Fibroblast of lung (primary cell): ENCODE results near the gene ZNF774. TPM values are rescaled to one million over a fixed set of nuclear protein-coding genes. Genes with fewer than 3 reads are reported as not detected.
"Not testable (repeated sequence)": the region's sequence is repeated elsewhere in the genome, so short reads cannot be mapped to it uniquely, and the experiment has no call there.

Source experiments
- DNase-seq, 2 donors: peaks; one replicate each; pipeline versions ENCODE4 v3.0.0 to v3.0.0-alpha.2; 2010; ENCODE audit warnings: low read depth in 2 of 2
- H2AFZ ChIP-seq: 2 replicates; pipeline ENCODE4 v1.5.1; 2012; ENCODE audit warnings: low read length, control low read depth, inconsistent platforms
- H3K27ac ChIP-seq: 2 replicates; pipeline ENCODE4 v1.5.1; 2011; ENCODE audit warnings: low read length, control low read depth; ENCODE audit not compliant: insufficient read depth
- H3K27me3 ChIP-seq: 2 replicates; pipeline ENCODE4 v1.5.1; 2011; ENCODE audit warnings: mild to moderate bottlenecking, low read length; ENCODE audit not compliant: control insufficient read depth, insufficient read depth
- H3K36me3 ChIP-seq: 2 replicates; pipeline ENCODE4 v1.5.1; 2011; ENCODE audit warnings: low read length; ENCODE audit not compliant: control insufficient read depth, insufficient read depth
- H3K4me1 ChIP-seq: 2 replicates; pipeline ENCODE4 v1.5.1; 2011; ENCODE audit warnings: low read length; ENCODE audit not compliant: control insufficient read depth, insufficient read depth; ENCODE audit errors: extremely low read depth
- H3K4me2 ChIP-seq: 2 replicates; pipeline ENCODE4 v1.5.1; 2011; ENCODE audit warnings: low read length, control low read depth; ENCODE audit not compliant: insufficient read depth; ENCODE audit errors: extremely low read depth
- H3K4me3 ChIP-seq, 4 experiments: fragments of 200-600 bp in 1 of 4; sonication (generic) in 1 of 4; replicated peaks in 1 of 4; 2 replicates each; pipeline ENCODE4 v1.5.1; 2011 to 2016; ENCODE audit warnings: low read length in 4 of 4, low read depth in 3 of 4, mild to moderate bottlenecking in 3 of 4, control low read depth in 2 of 4, inconsistent platforms in 1 of 4, mixed read lengths in 1 of 4; ENCODE audit not compliant: insufficient read depth in 1 of 4; ENCODE audit errors: control extremely low read depth in 1 of 4
- H3K79me2 ChIP-seq: 2 replicates; pipeline ENCODE4 v1.5.1; 2012; ENCODE audit warnings: mild to moderate bottlenecking, low read length, inconsistent platforms; ENCODE audit not compliant: control insufficient read depth, insufficient read depth
- H3K9ac ChIP-seq: 2 replicates; pipeline ENCODE4 v1.5.1; 2011; ENCODE audit warnings: mild to moderate bottlenecking, low read length, control low read depth; ENCODE audit not compliant: insufficient read depth
- H3K9me3 ChIP-seq: 2 replicates; pipeline ENCODE4 v1.5.1; 2012; ENCODE audit warnings: low read depth, low read length; ENCODE audit not compliant: control insufficient read depth, insufficient read depth
- H4K20me1 ChIP-seq: 2 replicates; pipeline ENCODE4 v1.5.1; 2011; ENCODE audit warnings: low read length; ENCODE audit not compliant: control insufficient read depth, insufficient read depth; ENCODE audit errors: extremely low read depth
- EZH2 ChIP-seq: IDR thresholded peaks from 2 replicates; pipeline ENCODE4 v1.5.1; 2012; ENCODE audit warnings: low read length, control low read depth, mild to moderate bottlenecking; ENCODE audit errors: missing control alignments
- polyA plus RNA-seq, 2 donors: library from polyadenylated mRNA; depleted of rRNA in 1 of 2; stranded (reverse) in 1 of 2; unstranded in 1 of 2; fragments of >200 nt; gene quantifications; 2 replicates each; pipeline ENCODE4 v1.2.1, GENCODE V29; 2011 to 2012; ENCODE audit warnings: missing spikeins in 1 of 2
- total RNA-seq: library from RNA; depleted of rRNA; stranded (reverse); fragments of >200 nt; gene quantifications from 2 replicates; pipeline ENCODE4 v1.2.1, GENCODE V29; 2014
- TF ChIP-seq, protein P1 (sequence below), 2 donors: IDR thresholded peaks in 1 of 2; conservative IDR thresholded peaks in 1 of 2; 1 replicate in 1 of 2; 2 replicates in 1 of 2; pipeline ENCODE4 v1.5.1; 2011 to 2012; ENCODE audit warnings: low read length in 2 of 2, control low read depth in 1 of 2, inconsistent platforms in 1 of 2, low read depth in 1 of 2, mild to moderate bottlenecking in 1 of 2

The ZNF774 gene
- total and polyA plus RNA-seq, 2 donors (not counting 1 experiment from before 2014, with no cell fraction given): 1.3 to 1.8 TPM

GRCh38 chr15:90407336-90407735, 55.3 kb downstream of the ZNF774 start:
- H3K27me3 ChIP-seq: no peaks in the 10 kb centered on the region
- no peaks in the 10 kb centered on the region for H4K20me1 ChIP-seq
- no peak overlapping the region for H2AFZ ChIP-seq
- no peak for DNase-seq
- H3K79me2 ChIP-seq: peaks cover 91% of the 10 kb centered on the region
- H3K36me3 ChIP-seq: no peaks in the 10 kb centered on the region
- H3K27ac ChIP-seq: peak overlapping the region; percentile 46
- H3K9ac ChIP-seq: no peak overlapping the region
- no peaks in the 10 kb centered on the region for H3K9me3 ChIP-seq
- H3K4me2 ChIP-seq: no peak overlapping the region
- H3K4me3 ChIP-seq: no peak overlapping the region
- TF ChIP-seq, protein P1, sequence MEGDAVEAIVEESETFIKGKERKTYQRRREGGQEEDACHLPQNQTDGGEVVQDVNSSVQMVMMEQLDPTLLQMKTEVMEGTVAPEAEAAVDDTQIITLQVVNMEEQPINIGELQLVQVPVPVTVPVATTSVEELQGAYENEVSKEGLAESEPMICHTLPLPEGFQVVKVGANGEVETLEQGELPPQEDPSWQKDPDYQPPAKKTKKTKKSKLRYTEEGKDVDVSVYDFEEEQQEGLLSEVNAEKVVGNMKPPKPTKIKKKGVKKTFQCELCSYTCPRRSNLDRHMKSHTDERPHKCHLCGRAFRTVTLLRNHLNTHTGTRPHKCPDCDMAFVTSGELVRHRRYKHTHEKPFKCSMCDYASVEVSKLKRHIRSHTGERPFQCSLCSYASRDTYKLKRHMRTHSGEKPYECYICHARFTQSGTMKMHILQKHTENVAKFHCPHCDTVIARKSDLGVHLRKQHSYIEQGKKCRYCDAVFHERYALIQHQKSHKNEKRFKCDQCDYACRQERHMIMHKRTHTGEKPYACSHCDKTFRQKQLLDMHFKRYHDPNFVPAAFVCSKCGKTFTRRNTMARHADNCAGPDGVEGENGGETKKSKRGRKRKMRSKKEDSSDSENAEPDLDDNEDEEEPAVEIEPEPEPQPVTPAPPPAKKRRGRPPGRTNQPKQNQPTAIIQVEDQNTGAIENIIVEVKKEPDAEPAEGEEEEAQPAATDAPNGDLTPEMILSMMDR (conservative IDR thresholded peaks at IDR 0.05 in 1 of 2, IDR thresholded peaks at IDR 0.05 in 1 of 2; ENCODE audit: low read depth in 1 of 2, low read length in 2 of 2): no peak
- TF ChIP-seq EZH2: no peak
- H3K4me1 ChIP-seq: peaks cover 15% of the 10 kb centered on the region

GRCh38 chr15:90407871-90408317, 55.8 kb downstream of the ZNF774 start:
- peaks cover 18% of the 10 kb centered on the region for H3K4me1 ChIP-seq
- peak in 1 of 2 donors; percentile 81 for DNase-seq
- peaks cover 93% of the 10 kb centered on the region for H3K79me2 ChIP-seq
- H3K4me2 ChIP-seq: no peak overlapping the region
- no peak overlapping the region for H2AFZ ChIP-seq
- H3K4me3 ChIP-seq: no peak overlapping the region
- H3K27ac ChIP-seq: peak overlapping the region; percentile 46
- H3K9me3 ChIP-seq: no peaks in the 10 kb centered on the region
- no peak overlapping the region for H3K9ac ChIP-seq
- no peaks in the 10 kb centered on the region for H3K27me3 ChIP-seq
- no peak for TF ChIP-seq EZH2
- TF ChIP-seq, protein P1 (conservative IDR thresholded peaks at IDR 0.05 in 1 of 2, IDR thresholded peaks at IDR 0.05 in 1 of 2; ENCODE audit: low read depth in 1 of 2, low read length in 2 of 2): no peak
- H3K36me3 ChIP-seq: no peaks in the 10 kb centered on the region
- H4K20me1 ChIP-seq: no peaks in the 10 kb centered on the region

DNA sequence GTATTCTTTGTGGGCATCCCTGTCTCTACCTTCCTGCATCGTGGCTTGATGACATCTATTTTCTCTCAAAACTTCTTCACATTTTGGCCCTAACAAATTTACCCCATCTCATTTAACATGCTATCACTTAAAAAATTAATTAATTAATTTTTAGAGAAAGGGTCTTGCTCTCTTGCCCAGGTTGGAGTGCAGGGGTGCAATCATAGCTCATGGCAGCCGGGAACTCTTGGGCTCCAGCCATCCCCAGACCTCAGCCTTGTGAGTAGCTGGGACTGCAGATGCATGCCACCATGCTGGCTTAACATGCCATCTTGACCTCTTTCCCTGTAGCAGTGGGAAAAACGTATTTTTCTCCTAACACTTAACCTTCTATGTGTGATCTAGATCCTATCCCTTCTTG, 56.6 kb downstream of the ZNF774 start:
- Histone ChIP-seq H3K27me3 (no peaks in the 10 kb centered on the region), H3K36me3 (no peaks in the 10 kb centered on the region), H3K4me1 (peaks cover 22% of the 10 kb centered on the region), H3K79me2 (peaks cover 93% of the 10 kb centered on the region), H2AFZ (no peak overlapping the region), H3K4me3 (no peak overlapping the region), H3K27ac (peak overlapping the region; percentile 13), H3K9ac (no peak overlapping the region), H4K20me1 (no peaks in the 10 kb centered on the region), H3K4me2 (no peak overlapping the region), H3K9me3 (no peaks in the 10 kb centered on the region)
- DNase-seq: no peak
- TF ChIP-seq, protein P1 (conservative IDR thresholded peaks at IDR 0.05 in 1 of 2, IDR thresholded peaks at IDR 0.05 in 1 of 2; ENCODE audit: low read depth in 1 of 2, low read length in 2 of 2): no peak
- no peak for TF ChIP-seq EZH2

DNA sequence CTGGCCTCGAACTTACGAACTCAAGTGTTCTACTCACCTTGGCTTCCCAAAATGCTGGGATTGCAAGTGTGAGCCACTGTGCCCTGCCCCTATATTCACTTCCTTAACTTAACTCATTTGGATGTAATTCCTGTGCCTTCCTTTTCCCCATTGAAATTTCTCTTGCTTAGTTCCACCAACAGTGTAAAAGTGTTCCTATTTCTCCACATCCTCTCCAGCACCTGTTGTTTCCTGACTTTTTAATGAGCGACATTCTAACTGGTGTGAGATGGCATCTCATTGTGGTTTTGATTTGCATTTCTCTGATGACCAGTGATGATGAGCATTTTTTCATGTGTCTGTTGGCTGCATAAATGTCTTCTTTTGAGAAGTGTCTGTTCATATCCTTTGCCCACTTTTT, 57.5 kb downstream of the ZNF774 start:
- H3K4me1 ChIP-seq: peaks cover 28% of the 10 kb centered on the region

GRCh38 chr15:90410316-90410715, 58.2 kb downstream of the ZNF774 start:
- DNase-seq, H3K9ac ChIP-seq, H3K4me2 ChIP-seq, H3K36me3 ChIP-seq, H3K27ac ChIP-seq, H3K27me3 ChIP-seq, H4K20me1 ChIP-seq, H2AFZ ChIP-seq, H3K9me3 ChIP-seq, H3K4me3 ChIP-seq: not testable (repeated sequence)
- peaks cover 26% of the 10 kb centered on the region for H3K4me1 ChIP-seq
- peaks cover 90% of the 10 kb centered on the region for H3K79me2 ChIP-seq

More for the DNA sequence above, 57.5 kb downstream of the ZNF774 start:
- not testable (repeated sequence) for H3K36me3 ChIP-seq, H3K9ac ChIP-seq, H3K4me2 ChIP-seq, H3K9me3 ChIP-seq, H3K4me3 ChIP-seq, H3K27ac ChIP-seq, DNase-seq, H3K27me3 ChIP-seq, H2AFZ ChIP-seq, H4K20me1 ChIP-seq
- H3K79me2 ChIP-seq: peaks cover 91% of the 10 kb centered on the region
